ENCODE data around the gene CDKN2AIPNL. TPM values are rescaled to one million over a fixed set of nuclear protein-coding genes. Genes with fewer than 3 reads are reported as not detected.
A peak's percentile ranks its signal among the peaks of the same experiment; 100 is the strongest.

Gene CDKN2AIPNL
- total and polyA plus RNA-seq, 2 of the 13 experiments (the other 11 are each of a cell fraction or from before 2014, with no cell fraction given) = 17.4 to 46.5 TPM

DNA sequence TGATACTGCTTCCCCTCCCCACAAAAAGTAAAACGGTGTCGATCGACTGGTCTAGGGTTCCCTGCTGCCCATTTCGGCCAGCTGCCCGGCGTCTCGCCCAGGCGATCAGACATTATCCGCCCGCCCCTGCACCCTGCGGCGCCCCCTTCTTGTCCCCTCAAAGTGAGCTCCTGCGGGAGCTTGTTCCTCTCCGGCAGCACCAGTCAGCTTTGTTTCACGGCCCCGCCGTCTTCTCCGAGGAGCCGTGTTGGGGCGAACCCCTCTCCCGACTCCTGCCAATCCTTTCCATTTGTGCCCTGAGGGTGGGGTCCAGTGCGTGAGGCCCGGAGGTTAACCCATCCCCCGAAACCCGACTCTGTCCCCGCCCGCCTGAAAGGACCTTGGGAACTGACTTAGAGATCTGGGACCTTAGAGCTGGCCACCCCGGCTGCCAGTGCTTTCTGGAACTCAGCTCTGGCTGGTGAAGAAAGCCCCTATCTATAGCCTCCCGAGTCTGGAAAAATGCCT is 39.8 kb downstream of the CDKN2AIPNL start (continued):
- TF ChIP-seq TFDP1 (CRISPR knock-in tag; IDR thresholded peaks at IDR 0.05; ENCODE audit: borderline replicate concordance) (no peak), ZFP36L1 (CRISPR knock-in tag; IDR thresholded peaks at IDR 0.05) (0 out of 2 replicates have a peak, but pooled peaks have one; percentile 4), ZNF382 (CRISPR knock-in tag; IDR thresholded peaks at IDR 0.05; ENCODE audit: borderline replicate concordance) (no peak), ZNF333 (CRISPR knock-in tag; IDR thresholded peaks at IDR 0.05; ENCODE audit: borderline replicate concordance) (peak; percentile 82; the same call in 1 of the 2 replicates), BRCA1 (CRISPR knock-in tag; IDR thresholded peaks at IDR 0.05) (0 out of 2 replicates have a peak, but pooled peaks have one; percentile 35), ZNF761 (CRISPR knock-in tag; conservative IDR thresholded peaks at IDR 0.05) (no peak), ASH2L (IDR thresholded peaks at IDR 0.05; ENCODE audit: insufficient read length, low read depth, low read length) (peak; percentile 6), ZBTB8A (CRISPR knock-in tag; IDR thresholded peaks at IDR 0.05; ENCODE audit: borderline replicate concordance, low read depth) (no peak), ZNF24 (IDR thresholded peaks at IDR 0.05) (no peak), ZNF512 (CRISPR knock-in tag; IDR thresholded peaks at IDR 0.05) (no peak), ZNF768 (CRISPR knock-in tag; IDR thresholded peaks at IDR 0.05) (no peak), TAF1 (CRISPR knock-in tag; IDR thresholded peaks at IDR 0.05) (peak; percentile 44; the same call in 1 of the 2 replicates), THAP11 (CRISPR knock-in tag; IDR thresholded peaks at IDR 0.05) (no peak), HNF1A (IDR thresholded peaks at IDR 0.05; ENCODE audit: low read depth) (no peak), HNF1A (CRISPR knock-in tag; IDR thresholded peaks at IDR 0.05; ENCODE audit: borderline replicate concordance) (0 out of 2 replicates have a peak, but pooled peaks have one; percentile 26), ZBTB42 (CRISPR knock-in tag; IDR thresholded peaks at IDR 0.05) (0 out of 2 replicates have a peak, but pooled peaks have one; percentile 64), ZBTB21 (CRISPR knock-in tag; IDR thresholded peaks at IDR 0.05) (no peak)

Data from HepG2 (cell line).